ENCODE results near the gene AUTS2.
"Not testable (repeated sequence)": the region's sequence is repeated elsewhere in the genome, so short reads cannot be mapped to it uniquely, and the experiment has no call there.

AUTS2 gene

GRCh38 chr7:70341446-70341845, 743.2 kb downstream of the AUTS2 start:
- DNase-seq (ENCODE audit: low read depth, low spot score), result no peak

GRCh38 chr7:70343519-70343918, 745.2 kb downstream of the AUTS2 start:
- DNase-seq (ENCODE audit: low read depth, low spot score), result no peak

- DNase-seq (ENCODE audit: low read depth, low spot score), result no peak
Observed at GRCh38 chr7:70344726-70345125, 746.5 kb downstream of the AUTS2 start.

- DNase-seq (ENCODE audit: low read depth, low spot score), result no peak
Observed at GRCh38 chr7:70346844-70347462, 748.7 kb downstream of the AUTS2 start.

- no peak for DNase-seq (ENCODE audit: low read depth, low spot score)
Observed at GRCh38 chr7:70347463-70348254, 749.4 kb downstream of the AUTS2 start.

GRCh38 chr7:70349031-70349430, 750.8 kb downstream of the AUTS2 start:
- DNase-seq (ENCODE audit: low read depth, low spot score), result no peak

GRCh38 chr7:70349819-70350218, 751.5 kb downstream of the AUTS2 start:
- DNase-seq (ENCODE audit: low read depth, low spot score), result no peak

- no peak for DNase-seq (ENCODE audit: low read depth, low spot score)
Observed at GRCh38 chr7:70352088-70352487, 753.8 kb downstream of the AUTS2 start.

- no peak for DNase-seq (ENCODE audit: low read depth, low spot score)
Observed at GRCh38 chr7:70352906-70353305, 754.6 kb downstream of the AUTS2 start.

- no peak for DNase-seq (ENCODE audit: low read depth, low spot score)
Observed at GRCh38 chr7:70353330-70353945, 755.2 kb downstream of the AUTS2 start.

- DNase-seq (ENCODE audit: low read depth, low spot score), result no peak
Observed at GRCh38 chr7:70353946-70354335, 755.7 kb downstream of the AUTS2 start.

GRCh38 chr7:70354409-70355169, 756.3 kb downstream of the AUTS2 start:
- no peak for DNase-seq (ENCODE audit: low read depth, low spot score)

GRCh38 chr7:70355198-70356020, 757.1 kb downstream of the AUTS2 start:
- no peak for DNase-seq (ENCODE audit: low read depth, low spot score)

- no peak for DNase-seq (ENCODE audit: low read depth, low spot score)
Observed at GRCh38 chr7:70356085-70356786, 758.0 kb downstream of the AUTS2 start.

- no peak for DNase-seq (ENCODE audit: low read depth, low spot score)
Observed at GRCh38 chr7:70356787-70357328, 758.6 kb downstream of the AUTS2 start.

GRCh38 chr7:70360557-70360956, 762.3 kb downstream of the AUTS2 start:
- no peak for DNase-seq (ENCODE audit: low read depth, low spot score)

- no peak for DNase-seq (ENCODE audit: low read depth, low spot score)
Observed at GRCh38 chr7:70361821-70362220, 763.5 kb downstream of the AUTS2 start.

- DNase-seq (ENCODE audit: low read depth, low spot score), result not testable (repeated sequence)
Observed at GRCh38 chr7:70364393-70364792, 766.1 kb downstream of the AUTS2 start.

- no peak for DNase-seq (ENCODE audit: low read depth, low spot score)
Observed at GRCh38 chr7:70371652-70372051, 773.4 kb downstream of the AUTS2 start.

GRCh38 chr7:70372768-70373515, 774.7 kb downstream of the AUTS2 start:
- DNase-seq (ENCODE audit: low read depth, low spot score), result no peak
